ENCODE measurements around the gene S100A4.
A peak's percentile ranks its signal among the peaks of the same experiment; 100 is the strongest.
"Not testable (repeated sequence)": the region's sequence is repeated elsewhere in the genome, so short reads cannot be mapped to it uniquely, and the experiment has no call there.

The S100A4 gene

DNA sequence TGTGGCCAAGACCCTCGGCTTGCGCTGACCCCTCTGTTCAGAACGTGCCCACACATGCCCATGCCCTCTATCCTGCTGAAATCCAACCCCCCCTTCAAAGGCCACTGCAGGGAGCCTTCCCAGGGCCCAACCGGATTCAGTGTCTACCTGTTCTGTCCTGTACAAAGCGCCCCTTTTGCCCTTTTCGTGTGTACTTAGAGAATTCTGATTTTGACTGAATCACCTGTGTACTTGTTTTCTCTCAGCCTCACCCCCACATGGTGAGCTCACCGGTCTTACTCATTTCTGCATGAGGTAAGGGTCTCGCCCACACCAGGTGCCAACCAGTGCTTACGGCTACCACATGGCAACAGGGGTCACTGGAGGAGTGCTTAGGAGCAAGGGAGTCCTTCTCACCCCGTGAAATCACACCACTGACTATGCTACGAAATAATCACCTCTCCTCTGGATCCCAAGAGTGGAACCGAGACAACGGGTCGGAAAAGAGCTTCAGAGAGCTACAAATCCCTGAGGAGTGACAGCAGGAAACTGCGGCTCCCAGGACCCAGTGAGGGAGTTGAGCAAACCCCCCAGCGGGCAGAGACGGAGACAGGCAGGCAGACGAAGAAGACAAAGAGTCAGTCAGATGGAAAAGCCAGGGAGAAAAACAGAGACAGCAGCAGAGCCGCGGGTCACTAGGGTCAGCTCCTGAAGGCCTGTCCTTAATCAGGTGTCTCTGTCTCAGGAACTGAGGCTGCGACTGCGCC lies 22.2 kb upstream of the S100A4 start:
- peak; percentile 18 for DNase-seq (ENCODE audit: low spot score)

- peak; percentile 95 for DNase-seq (ENCODE audit: low spot score)
Measured at GRCh38 chr1:153566414-153567371, 21.1 kb upstream of the S100A4 start.

DNA sequence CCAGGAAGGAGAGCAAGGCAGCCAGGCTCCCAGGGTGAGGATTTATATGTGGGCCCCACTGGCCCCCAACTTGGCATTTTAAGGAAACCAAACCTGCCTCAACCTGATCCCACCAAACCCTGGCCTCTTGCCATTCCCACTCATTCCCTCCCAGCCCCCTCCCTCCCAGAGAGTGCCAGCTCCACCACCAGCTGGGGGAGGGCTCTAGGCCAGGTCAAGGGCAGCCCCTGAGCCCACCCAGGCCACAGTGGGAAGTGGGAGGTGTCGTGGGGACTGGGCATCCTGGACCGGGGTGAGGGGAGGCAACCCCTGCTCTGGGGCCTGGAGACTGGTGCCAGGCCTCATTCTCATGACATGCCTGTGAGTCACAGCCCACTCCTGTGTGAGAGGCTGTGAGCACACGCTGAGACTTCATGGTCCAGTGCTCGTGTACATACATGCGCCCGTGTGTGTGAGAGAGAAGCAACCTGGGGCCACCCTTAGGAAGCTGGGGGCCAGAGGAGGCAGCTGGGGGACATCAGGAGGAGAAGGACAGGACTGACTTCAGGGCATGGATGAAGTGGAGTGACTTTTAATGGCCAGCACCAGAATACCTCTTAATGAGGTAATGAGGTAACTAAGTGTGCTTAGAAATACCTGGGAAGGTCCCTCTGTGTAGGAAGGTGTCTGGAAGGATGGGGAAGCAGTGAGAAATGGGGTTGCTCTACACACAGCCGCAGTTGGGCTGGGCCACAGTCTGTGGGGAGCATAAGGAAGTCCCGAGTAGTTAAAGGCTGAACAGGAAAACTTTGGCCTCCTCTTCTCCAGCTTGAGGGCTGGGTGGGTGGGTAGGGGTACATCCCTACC lies 20.1 kb upstream of the S100A4 start, which contains the start of gene S100A2:
S100A2 (minus strand) TSS at position 316 of the 846 bp plus-strand sequence. CDS start 1,967 bp downstream, outside the sequence.
- DNase-seq (ENCODE audit: low spot score) = peak; percentile 67

DNA sequence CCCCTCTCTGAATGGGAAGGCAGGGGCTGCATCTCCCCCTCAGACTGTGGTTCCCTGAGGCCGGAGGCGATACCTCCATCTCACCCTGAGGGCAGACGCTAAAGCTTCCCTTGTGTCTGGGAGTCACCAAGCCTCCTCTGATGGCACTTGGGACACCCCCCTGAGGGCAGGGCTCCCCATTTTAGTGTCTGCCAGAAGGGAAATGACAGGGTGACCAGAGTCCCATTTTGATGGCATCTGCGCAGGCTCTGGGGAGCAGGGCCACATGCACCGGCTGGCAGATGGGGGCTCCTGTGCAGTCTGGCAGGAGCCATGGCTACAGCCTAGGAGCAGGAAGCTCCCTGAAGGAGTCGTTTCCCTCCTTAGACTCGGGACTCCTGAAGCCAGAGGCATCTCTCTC lies 18.4 kb upstream of the S100A4 start:
- no peak for DNase-seq (ENCODE audit: low spot score)

GRCh38 chr1:153563483-153563901 lies 17.9 kb upstream of the S100A4 start:
- no peak for DNase-seq (ENCODE audit: low spot score)

- not testable (repeated sequence) for DNase-seq (ENCODE audit: low spot score)
Measured at GRCh38 chr1:153562021-153562420, 16.4 kb upstream of the S100A4 start.

GRCh38 chr1:153561466-153561985 lies 15.9 kb upstream of the S100A4 start:
- DNase-seq (ENCODE audit: low spot score) = no peak

- no peak for DNase-seq (ENCODE audit: low spot score)
Measured at GRCh38 chr1:153560771-153561465, 15.3 kb upstream of the S100A4 start.

DNA sequence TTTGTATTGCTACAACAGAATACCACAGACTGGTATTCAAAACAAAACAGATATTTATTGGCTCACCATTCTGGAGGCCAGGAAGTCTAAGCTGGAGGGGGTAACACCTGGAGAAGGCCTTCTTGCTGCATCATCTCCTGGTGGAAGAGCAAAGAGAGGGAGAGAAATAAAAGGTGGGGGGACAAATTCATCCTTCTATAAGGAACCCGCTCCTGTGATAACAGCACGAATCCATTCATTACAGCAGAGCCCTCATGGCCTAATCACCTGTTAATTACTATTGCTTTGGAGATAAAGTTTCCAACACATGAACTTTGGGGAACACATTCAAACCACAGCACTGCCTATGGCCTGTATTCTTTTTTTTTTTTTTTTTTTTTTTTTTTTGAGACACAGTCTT lies 14.6 kb upstream of the S100A4 start:
- DNase-seq (ENCODE audit: low spot score) = no peak

- no peak for DNase-seq (ENCODE audit: low spot score)
Measured at GRCh38 chr1:153557877-153558276, 12.3 kb upstream of the S100A4 start.

GRCh38 chr1:153556348-153556747 lies 10.7 kb upstream of the S100A4 start:
- no peak for DNase-seq (ENCODE audit: low spot score)

GRCh38 chr1:153553830-153554541 lies 8.4 kb upstream of the S100A4 start:
- no peak for DNase-seq (ENCODE audit: low spot score)

DNA sequence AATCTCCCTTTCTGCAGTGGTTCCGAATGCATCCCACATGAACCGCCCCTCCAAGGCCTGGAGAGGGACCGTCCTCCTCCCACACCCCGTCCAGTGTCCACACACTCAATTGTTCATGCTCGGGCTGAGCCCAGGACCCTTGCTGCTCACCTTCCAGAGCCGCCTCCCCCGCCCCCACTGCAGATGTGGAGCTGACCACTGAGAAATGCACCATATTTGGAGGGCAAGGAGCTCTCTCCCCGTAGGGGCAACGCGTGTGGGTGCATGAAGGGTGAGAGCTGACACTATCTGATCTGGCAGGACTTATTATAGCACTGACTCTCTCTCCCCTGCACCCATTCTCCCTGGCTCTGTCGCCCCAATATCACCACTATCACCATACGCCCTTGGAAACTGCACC lies 7.5 kb upstream of the S100A4 start:
- no peak for DNase-seq (ENCODE audit: low spot score)

DNA sequence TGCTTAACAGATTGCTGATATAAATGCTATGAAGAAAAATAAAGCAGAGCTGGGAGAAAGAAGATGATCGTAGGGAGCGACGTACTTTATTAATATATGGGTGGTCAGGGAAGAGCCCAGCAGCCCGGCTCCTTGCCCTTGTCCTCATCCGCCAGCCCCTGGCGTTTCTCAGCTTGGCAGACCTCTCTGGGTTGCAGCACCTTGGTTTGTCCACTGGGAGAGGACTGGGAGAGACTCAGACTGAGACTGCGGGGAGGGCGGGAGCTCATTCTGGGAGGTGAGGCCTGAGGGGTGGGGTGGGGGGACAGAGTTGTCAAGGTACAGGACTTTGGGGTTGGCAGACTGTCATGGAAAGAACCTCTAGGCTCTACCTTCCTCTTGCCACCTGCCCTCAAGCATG lies 6.7 kb upstream of the S100A4 start:
- DNase-seq (ENCODE audit: low spot score) = no peak

DNA sequence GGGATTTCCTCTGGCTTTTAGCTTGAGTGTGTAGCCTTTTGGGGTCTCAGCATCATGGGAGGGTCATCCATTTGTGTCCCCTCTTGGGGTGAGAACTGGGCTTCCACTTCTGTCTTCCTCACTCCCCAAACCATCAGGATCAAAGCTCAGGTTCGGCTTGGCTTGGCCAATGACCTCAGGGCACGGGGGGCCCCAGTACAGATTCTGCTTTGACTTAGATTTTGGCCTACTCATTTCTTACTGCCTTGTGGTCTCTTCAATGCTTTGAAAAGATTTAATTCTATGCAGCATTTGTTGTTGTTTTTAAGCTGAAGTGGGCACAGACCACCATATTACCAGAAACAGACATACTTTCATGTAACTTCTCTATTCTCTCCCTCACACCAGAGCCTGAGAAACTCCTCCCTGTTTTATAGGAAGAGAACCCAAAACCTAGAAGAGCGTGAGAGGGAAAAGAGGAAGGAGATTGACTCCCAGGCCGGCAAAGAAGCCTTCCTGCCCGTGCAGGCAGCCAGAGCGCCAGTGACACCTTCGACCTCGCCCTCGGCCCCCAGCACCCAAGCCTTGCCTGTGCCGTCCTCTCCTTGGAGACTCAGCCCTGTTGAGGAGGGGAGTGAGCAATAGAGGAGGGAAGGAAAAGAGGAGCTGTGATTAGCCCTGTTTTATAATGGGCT lies 5.4 kb upstream of the S100A4 start:
- no peak for DNase-seq (ENCODE audit: low spot score)

GRCh38 chr1:153550398-153550758 lies 4.8 kb upstream of the S100A4 start:
- DNase-seq (ENCODE audit: low spot score) = no peak

- DNase-seq (ENCODE audit: low spot score) = no peak
Measured at GRCh38 chr1:153549741-153550397, 4.3 kb upstream of the S100A4 start.

GRCh38 chr1:153548722-153549688 lies 3.4 kb upstream of the S100A4 start, which contains the start of gene S100A3:
S100A3 (minus strand) TSS chr1:153549258; CDS start chr1:153548485, 773 bp downstream.
- no peak for DNase-seq (ENCODE audit: low spot score)
